MM.1S (cell line): Measurements from ENCODE around the gene NUDT16.

Experiments used
- EZH2 ChIP-seq: fragments of 300-600 bp; sonication (generic); optimal IDR thresholded peaks from 2 replicates; pipeline ENCODE3; 2017; ENCODE audit warnings: low read depth, mild to moderate bottlenecking, antibody characterized with exemption, low read length, mixed read lengths
- EZH2phosphoT487 ChIP-seq: fragments of 300-600 bp; sonication (generic); IDR thresholded peaks from 2 replicates; pipeline ENCODE4 v1.6.1; 2018; ENCODE audit warnings: antibody characterized with exemption, low read length
- TF ChIP-seq, protein P1 (sequence below): fragments of 300-600 bp; sonication (generic); IDR thresholded peaks from 2 replicates; pipeline ENCODE4 v1.5.1; 2016; ENCODE audit warnings: antibody characterized with exemption, low read length, mixed read lengths

DNA sequence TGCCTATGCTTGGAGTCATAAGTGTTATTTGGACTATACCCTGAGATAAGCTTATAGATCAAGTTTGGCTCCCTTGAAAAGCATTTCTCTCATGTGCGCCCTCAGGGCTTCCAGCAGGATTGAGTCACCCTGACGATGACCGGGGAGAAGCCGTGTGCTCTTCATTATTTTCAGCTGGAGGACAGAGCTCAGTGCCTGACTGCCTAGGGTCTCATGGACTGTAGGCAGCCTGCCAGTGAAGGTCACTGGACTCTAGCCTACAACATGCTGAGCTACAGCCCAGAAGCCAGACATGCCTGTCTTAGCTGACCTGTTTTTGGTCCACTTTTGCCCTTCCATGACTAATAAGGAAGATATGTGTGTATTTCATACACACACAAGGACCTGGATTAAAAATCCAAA is 31.6 kb upstream of the NUDT16 start:
- TF ChIP-seq, protein P1, sequence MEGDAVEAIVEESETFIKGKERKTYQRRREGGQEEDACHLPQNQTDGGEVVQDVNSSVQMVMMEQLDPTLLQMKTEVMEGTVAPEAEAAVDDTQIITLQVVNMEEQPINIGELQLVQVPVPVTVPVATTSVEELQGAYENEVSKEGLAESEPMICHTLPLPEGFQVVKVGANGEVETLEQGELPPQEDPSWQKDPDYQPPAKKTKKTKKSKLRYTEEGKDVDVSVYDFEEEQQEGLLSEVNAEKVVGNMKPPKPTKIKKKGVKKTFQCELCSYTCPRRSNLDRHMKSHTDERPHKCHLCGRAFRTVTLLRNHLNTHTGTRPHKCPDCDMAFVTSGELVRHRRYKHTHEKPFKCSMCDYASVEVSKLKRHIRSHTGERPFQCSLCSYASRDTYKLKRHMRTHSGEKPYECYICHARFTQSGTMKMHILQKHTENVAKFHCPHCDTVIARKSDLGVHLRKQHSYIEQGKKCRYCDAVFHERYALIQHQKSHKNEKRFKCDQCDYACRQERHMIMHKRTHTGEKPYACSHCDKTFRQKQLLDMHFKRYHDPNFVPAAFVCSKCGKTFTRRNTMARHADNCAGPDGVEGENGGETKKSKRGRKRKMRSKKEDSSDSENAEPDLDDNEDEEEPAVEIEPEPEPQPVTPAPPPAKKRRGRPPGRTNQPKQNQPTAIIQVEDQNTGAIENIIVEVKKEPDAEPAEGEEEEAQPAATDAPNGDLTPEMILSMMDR, result no peak
- TF ChIP-seq EZH2phosphoT487, result no peak
- TF ChIP-seq EZH2, result no peak
